WERI-Rb-1 (cell line): ENCODE data around the gene APPL2.

Source experiments
- DNase-seq: peaks from one replicate; pipeline ENCODE4 v3.0.0-alpha.2; 2020
- H3K27ac ChIP-seq: fragments of 250-450 bp; sonication (Bioruptor Pico); 2 replicates; pipeline ENCODE4 v1.5.1; 2020; ENCODE audit warnings: mild to moderate bottlenecking, moderate library complexity
- H3K27me3 ChIP-seq: fragments of 250-450 bp; sonication (Bioruptor Pico); 2 replicates; pipeline ENCODE4 v1.5.1; 2021; ENCODE audit warnings: mild to moderate bottlenecking, low read depth, moderate library complexity; ENCODE audit not compliant: insufficient read depth, severe bottlenecking
- H3K36me3 ChIP-seq: fragments of 250-450 bp; sonication (Bioruptor Pico); 2 replicates; pipeline ENCODE4 v1.5.1; 2020; ENCODE audit warnings: mild to moderate bottlenecking, moderate library complexity
- H3K4me3 ChIP-seq: 2 replicates; pipeline ENCODE4 v1.5.1; 2011; ENCODE audit warnings: low read depth, mild to moderate bottlenecking, control low read depth, low read length
- H3K9me3 ChIP-seq: fragments of 250-450 bp; sonication (Bioruptor Pico); 2 replicates; pipeline ENCODE4 v1.5.1; 2021; ENCODE audit warnings: mild to moderate bottlenecking, moderate library complexity; ENCODE audit not compliant: severe bottlenecking
- TF ChIP-seq, protein P1 (sequence below): IDR thresholded peaks from 2 replicates; pipeline ENCODE4 v1.5.1; 2011; ENCODE audit warnings: low read depth, mild to moderate bottlenecking, control low read depth, inconsistent platforms, low read length

APPL2 gene

DNA sequence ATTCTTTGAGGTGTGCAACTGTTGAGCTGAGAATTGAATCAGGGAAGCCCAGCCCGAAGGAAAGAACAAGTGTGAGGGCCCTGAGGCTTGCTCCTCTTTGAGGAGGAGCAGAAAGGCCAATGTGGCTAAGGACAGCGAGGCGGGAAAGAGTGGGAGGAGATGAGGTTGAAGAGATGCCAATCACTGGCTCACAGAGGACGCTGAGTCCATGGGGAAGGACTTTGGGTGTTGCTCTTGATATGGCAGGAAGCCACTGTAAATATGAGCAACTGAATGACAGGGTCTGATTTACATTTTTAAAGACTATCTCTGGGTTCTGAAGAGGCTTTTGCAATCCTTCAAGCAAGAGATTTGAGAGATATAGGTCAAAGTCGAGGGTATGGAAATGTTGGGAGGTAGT is 3.3 kb upstream of the APPL2 start:
- H3K4me3 ChIP-seq: no peak overlapping the region
- TF ChIP-seq, protein P1, sequence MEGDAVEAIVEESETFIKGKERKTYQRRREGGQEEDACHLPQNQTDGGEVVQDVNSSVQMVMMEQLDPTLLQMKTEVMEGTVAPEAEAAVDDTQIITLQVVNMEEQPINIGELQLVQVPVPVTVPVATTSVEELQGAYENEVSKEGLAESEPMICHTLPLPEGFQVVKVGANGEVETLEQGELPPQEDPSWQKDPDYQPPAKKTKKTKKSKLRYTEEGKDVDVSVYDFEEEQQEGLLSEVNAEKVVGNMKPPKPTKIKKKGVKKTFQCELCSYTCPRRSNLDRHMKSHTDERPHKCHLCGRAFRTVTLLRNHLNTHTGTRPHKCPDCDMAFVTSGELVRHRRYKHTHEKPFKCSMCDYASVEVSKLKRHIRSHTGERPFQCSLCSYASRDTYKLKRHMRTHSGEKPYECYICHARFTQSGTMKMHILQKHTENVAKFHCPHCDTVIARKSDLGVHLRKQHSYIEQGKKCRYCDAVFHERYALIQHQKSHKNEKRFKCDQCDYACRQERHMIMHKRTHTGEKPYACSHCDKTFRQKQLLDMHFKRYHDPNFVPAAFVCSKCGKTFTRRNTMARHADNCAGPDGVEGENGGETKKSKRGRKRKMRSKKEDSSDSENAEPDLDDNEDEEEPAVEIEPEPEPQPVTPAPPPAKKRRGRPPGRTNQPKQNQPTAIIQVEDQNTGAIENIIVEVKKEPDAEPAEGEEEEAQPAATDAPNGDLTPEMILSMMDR: no peak
- no peaks in the 10 kb centered on the region for H3K36me3 ChIP-seq
- DNase-seq: no peak
- no peak overlapping the region for H3K27ac ChIP-seq
- H3K9me3 ChIP-seq: no peaks in the 10 kb centered on the region
- no peaks in the 10 kb centered on the region for H3K27me3 ChIP-seq

DNA sequence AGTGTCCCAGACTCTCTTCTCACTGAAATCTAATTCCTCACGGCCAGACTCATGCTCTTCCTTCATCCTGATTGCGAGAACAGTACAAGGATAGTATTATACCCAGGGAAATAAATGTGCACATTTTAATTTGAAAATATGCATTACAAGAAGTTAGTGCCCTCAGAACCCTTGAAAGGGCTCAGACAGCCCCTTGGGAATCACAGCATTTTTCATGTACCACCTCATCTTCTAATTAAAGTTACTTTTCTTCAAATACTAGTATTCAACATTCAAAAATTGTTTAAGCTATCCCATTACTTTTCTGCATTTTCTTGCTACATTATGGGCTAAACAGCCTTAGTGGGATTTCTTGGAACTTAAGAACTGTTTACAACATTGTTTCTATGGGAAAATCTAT is 1.7 kb upstream of the APPL2 start:
- Histone ChIP-seq H3K9me3 (no peaks in the 10 kb centered on the region), H3K4me3 (no peak overlapping the region), H3K36me3 (no peaks in the 10 kb centered on the region), H3K27me3 (no peaks in the 10 kb centered on the region), H3K27ac (no peak overlapping the region)
- TF ChIP-seq, protein P1: no peak
- no peak for DNase-seq

DNA sequence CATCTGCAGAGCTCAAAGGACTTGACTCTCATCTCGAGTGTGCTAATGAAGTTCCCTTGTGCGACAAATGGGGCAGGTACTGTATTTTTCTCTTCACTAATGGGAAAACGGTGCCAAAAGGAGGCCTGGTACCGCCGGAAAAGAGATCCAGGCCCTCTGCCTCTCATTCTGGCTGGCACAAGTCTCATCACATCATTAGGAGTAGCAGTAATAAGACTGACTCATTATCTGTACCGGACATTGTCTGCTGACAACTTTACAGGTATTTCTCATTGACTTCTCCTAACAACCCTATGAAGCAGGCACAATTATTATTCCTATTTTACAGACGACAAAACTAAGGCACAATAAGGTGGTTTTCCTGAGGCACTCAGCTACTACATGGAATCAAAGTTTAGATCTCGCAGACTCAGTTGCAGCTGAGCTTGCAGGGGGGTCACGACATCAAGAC is 668 bp downstream of the APPL2 start:
- H3K27ac ChIP-seq: peak overlapping the region; percentile 94
- TF ChIP-seq, protein P1: no peak
- DNase-seq: no peak
- H3K9me3 ChIP-seq: no peaks in the 10 kb centered on the region
- no peaks in the 10 kb centered on the region for H3K27me3 ChIP-seq
- peak overlapping the region; percentile 59 for H3K4me3 ChIP-seq
- H3K36me3 ChIP-seq: no peaks in the 10 kb centered on the region

DNA sequence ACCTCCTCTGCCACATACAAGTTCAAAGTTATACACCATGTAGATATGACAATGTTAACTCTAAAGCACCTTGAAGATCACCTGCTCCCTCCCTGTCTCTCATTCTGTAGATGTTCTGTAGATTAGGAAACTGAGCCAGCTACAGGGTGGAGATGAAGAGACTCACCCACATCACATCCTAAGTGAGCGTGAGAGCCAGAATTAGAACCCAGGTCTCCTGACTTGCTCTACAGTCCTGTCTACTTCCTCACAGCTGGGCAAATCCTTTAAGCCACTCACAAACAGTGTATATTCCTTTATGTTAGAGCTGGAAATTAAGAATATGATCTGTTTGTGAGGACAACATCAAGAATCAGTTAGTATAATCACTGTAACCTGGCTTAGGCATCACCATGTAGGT is 1.8 kb downstream of the APPL2 start:
- no peak for DNase-seq
- H3K36me3 ChIP-seq: no peaks in the 10 kb centered on the region
- no peaks in the 10 kb centered on the region for H3K27me3 ChIP-seq
- no peak overlapping the region for H3K27ac ChIP-seq
- TF ChIP-seq, protein P1: no peak
- H3K9me3 ChIP-seq: no peaks in the 10 kb centered on the region
- H3K4me3 ChIP-seq: no peak overlapping the region

DNA sequence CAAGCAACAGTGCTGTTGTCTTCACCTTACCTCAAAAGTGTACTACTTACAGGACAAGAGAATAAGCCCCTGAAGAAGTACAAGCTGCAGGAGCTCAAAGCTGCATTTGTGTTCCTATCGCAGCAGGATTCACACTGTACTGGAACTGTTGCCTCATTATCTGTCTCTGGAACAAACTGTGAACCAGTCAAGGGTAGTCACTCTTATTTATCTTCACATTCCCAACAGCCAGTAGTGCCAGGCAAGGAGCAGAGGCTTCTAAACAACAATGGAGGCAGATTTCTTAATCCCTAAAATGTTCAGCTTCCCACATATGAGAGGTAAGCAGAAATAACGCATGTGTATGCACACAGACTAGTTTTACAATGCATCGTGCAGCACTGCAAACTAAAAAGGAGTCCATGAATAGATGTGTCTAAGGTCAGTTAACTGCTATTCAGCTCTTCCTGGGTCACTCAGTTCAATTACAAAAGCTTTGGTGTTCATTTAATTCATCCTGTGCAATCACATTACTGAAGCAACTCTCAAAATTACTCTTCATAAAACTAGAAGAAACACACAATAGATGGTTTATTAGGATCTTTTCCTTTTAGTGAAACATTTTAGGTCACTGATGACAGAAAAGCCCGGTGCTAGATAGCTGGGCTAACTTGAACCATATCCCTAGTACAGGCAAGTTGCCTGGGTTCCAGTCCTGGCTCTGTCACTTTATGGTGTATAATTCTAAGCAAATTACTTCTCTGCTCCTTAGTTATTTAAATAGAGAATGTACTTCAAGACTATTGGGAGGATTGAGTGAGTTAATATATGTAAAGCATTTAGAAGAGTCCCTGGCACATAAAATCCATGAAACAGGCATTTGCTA is 2.7 kb downstream of the APPL2 start:
- H3K27ac ChIP-seq: no peak overlapping the region
- no peak overlapping the region for H3K4me3 ChIP-seq
- TF ChIP-seq, protein P1: no peak
- H3K36me3 ChIP-seq: no peaks in the 10 kb centered on the region; the same call in 1 of the 2 replicates
- no peak for DNase-seq
- H3K9me3 ChIP-seq: no peaks in the 10 kb centered on the region
- no peaks in the 10 kb centered on the region for H3K27me3 ChIP-seq
